ENCODE measurements around the gene EML5.

DNA sequence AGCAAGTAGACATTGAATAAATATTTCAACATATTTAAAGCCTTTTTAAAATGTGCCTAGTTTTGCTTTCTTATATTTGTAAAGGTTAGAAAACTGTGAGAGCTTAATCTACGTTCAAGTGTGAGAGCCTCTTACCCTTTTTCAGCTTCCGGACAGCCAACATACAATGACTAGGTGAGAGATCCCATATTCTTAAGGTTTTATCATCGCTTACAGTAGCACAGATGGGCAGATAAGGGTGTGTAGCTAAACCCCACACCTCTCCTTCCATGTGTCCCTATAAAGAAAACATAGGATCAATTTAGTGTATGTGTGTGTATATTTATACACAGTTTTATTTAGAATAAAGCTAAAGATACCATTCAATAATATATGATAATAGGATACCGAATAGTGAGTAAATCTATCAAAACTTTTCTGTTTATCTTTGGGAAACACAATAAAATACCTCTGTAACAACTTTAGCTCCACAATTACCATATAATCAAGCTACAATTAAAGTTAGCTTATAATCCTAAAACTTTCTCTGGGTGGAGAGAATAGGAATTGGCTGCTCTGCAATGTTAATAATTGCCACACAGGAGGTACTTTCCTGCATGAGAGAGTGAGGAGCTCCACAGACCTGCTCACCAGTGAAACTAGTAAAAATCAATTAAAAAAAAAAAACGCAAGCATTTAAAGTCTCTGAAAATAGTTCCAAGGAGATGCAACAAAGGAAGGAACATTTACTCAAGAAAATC lies 110.8 kb downstream of the EML5 start:
- TF ChIP-seq, protein P1, sequence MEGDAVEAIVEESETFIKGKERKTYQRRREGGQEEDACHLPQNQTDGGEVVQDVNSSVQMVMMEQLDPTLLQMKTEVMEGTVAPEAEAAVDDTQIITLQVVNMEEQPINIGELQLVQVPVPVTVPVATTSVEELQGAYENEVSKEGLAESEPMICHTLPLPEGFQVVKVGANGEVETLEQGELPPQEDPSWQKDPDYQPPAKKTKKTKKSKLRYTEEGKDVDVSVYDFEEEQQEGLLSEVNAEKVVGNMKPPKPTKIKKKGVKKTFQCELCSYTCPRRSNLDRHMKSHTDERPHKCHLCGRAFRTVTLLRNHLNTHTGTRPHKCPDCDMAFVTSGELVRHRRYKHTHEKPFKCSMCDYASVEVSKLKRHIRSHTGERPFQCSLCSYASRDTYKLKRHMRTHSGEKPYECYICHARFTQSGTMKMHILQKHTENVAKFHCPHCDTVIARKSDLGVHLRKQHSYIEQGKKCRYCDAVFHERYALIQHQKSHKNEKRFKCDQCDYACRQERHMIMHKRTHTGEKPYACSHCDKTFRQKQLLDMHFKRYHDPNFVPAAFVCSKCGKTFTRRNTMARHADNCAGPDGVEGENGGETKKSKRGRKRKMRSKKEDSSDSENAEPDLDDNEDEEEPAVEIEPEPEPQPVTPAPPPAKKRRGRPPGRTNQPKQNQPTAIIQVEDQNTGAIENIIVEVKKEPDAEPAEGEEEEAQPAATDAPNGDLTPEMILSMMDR (IDR thresholded peaks at IDR 0.05), result no peak
- TF ChIP-seq POLR2A (IDR thresholded peaks at IDR 0.05) (no peak), EP300 (IDR thresholded peaks at IDR 0.05) (no peak)
